Measurements from ENCODE around the gene PPEF1. TPM values are rescaled to one million over a fixed set of nuclear protein-coding genes. Genes with fewer than 3 reads are reported as not detected.

The PPEF1 gene
- total RNA-seq, 1 experiment from 2014 or later: not detected

DNA sequence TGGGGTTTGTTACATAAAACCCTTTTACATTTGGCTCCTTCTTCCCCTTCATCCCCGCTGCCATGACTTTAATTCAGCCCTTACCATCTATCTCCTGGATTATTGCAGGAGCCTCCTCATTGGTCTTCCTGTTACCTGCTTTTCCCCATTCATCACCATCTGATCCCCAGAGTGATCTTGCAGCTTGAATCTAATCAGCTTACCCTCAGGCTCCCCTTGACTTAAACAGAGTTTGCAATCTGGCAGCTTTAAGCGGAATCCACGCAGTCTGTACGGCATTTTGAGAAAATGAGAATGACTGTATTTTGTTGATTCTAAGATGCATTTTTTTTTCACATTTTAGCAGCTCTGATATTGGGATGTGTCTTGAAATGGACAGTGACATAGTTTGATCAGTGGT is 14.9 kb upstream of the PPEF1 start:
- no peak overlapping the region for H3K4me3 ChIP-seq (ENCODE audit: low read length)
- H3K27ac ChIP-seq (ENCODE audit: low read length): no peak overlapping the region
- H3K36me3 ChIP-seq (ENCODE audit: insufficient read depth, low read length): no peaks in the 10 kb centered on the region
- H3K4me1 ChIP-seq (ENCODE audit: low read length): no peaks in the 10 kb centered on the region
- no peaks in the 10 kb centered on the region for H4K20me1 ChIP-seq (ENCODE audit: insufficient read depth, low read depth, low read length)
- no peak overlapping the region for H3K9ac ChIP-seq (ENCODE audit: low read length)
- no peaks in the 10 kb centered on the region for H3K27me3 ChIP-seq (ENCODE audit: low read length)
- no peaks in the 10 kb centered on the region for H3K9me2 ChIP-seq (replicated peaks; ENCODE audit: insufficient read depth, low read length)
- H2AFZ ChIP-seq (ENCODE audit: low read length): no peak overlapping the region
- H3K79me2 ChIP-seq (ENCODE audit: low read length): no peaks in the 10 kb centered on the region
- H3K9me3 ChIP-seq (ENCODE audit: low read length): no peaks in the 10 kb centered on the region
- no peak for DNase-seq
- H3K4me2 ChIP-seq (ENCODE audit: low read depth, low read length, poor library complexity, severe bottlenecking): no peak overlapping the region

DNA sequence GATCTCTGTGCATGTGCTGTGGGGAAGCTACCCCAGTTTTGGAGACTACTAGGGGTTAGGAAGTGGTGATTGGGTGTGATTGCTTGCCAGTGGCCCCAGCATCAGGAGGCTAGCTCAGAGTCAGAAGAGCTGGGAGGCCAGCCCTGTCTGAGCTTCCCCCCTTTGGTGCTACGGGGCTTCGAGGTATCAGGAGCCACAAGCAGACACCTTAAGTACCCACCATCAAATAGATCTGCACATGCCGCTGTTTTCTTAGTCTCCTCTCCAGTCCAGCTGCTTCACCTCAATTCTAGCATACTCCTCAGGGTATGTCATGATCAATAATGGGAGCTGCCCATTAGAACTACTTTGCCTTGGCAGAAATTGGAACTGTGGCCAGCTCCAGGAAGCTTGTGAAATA is 10.8 kb upstream of the PPEF1 start:
- Histone ChIP-seq H2AFZ (ENCODE audit: low read length) (no peak overlapping the region), H3K36me3 (ENCODE audit: insufficient read depth, low read length) (no peaks in the 10 kb centered on the region), H3K4me3 (ENCODE audit: low read length) (no peak overlapping the region), H3K27me3 (ENCODE audit: low read length) (no peaks in the 10 kb centered on the region), H3K9ac (ENCODE audit: low read length) (no peak overlapping the region), H3K9me2 (replicated peaks; ENCODE audit: insufficient read depth, low read length) (no peaks in the 10 kb centered on the region), H4K20me1 (ENCODE audit: insufficient read depth, low read depth, low read length) (no peaks in the 10 kb centered on the region), H3K4me2 (ENCODE audit: low read depth, low read length, poor library complexity, severe bottlenecking) (no peak overlapping the region), H3K4me1 (ENCODE audit: low read length) (no peaks in the 10 kb centered on the region), H3K79me2 (ENCODE audit: low read length) (no peaks in the 10 kb centered on the region), H3K27ac (ENCODE audit: low read length) (no peak overlapping the region), H3K9me3 (ENCODE audit: low read length) (no peaks in the 10 kb centered on the region)
- no peak for DNase-seq

DNA sequence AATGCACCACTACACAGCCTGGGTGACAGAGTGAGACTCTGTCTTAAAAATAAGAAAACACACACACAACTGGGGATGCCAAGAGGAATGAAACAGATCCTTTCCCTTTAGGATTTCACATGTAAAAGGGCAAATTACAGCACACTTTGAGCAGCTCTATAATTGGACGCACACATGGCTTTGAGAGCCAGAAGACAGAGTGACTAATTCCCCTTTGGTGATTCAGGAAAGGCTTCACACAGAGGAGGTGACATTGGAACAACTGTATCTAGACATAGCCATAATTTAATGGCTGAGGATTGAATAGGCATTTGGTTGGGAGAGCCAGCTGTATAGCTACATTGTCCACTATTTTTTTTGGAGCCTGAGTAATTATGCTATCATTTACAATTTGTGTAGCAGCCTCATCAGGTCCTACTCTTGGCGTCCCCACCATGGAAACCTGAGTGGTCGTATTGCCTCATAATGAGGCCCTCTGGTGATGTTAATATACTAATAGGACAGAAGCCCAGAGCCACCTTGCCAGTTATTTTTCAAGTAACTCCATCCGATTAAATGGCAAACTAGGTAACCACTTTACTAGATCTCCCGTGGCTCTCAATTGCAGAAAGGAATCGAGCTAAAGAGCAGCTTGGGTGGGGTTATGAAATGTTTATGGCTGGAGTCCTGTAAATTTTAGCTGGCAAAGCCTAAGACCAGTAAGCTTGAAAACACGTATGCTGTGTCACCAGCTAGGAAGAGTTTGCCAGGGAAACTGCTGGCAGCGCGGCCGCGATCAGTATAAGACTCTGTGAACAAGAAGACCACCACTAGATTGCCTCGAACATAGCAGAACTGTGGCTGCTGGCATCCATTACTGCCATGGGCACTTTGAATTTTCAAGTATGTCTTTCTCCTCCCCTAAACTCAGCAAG is 8.5 kb upstream of the PPEF1 start:
- DNase-seq: no peak
- no peak overlapping the region for H3K9ac ChIP-seq (ENCODE audit: low read length)
- no peaks in the 10 kb centered on the region for H3K4me1 ChIP-seq (ENCODE audit: low read length)
- H3K79me2 ChIP-seq (ENCODE audit: low read length): no peaks in the 10 kb centered on the region
- no peak overlapping the region for H3K4me2 ChIP-seq (ENCODE audit: low read depth, low read length, poor library complexity, severe bottlenecking)
- no peaks in the 10 kb centered on the region for H4K20me1 ChIP-seq (ENCODE audit: insufficient read depth, low read depth, low read length)
- no peak overlapping the region for H2AFZ ChIP-seq (ENCODE audit: low read length)
- H3K27me3 ChIP-seq (ENCODE audit: low read length): no peaks in the 10 kb centered on the region
- H3K9me3 ChIP-seq (ENCODE audit: low read length): no peaks in the 10 kb centered on the region
- no peaks in the 10 kb centered on the region for H3K9me2 ChIP-seq (replicated peaks; ENCODE audit: insufficient read depth, low read length)
- H3K27ac ChIP-seq (ENCODE audit: low read length): no peak overlapping the region
- no peaks in the 10 kb centered on the region for H3K36me3 ChIP-seq (ENCODE audit: insufficient read depth, low read length)
- H3K4me3 ChIP-seq (ENCODE audit: low read length): no peak overlapping the region

DNA sequence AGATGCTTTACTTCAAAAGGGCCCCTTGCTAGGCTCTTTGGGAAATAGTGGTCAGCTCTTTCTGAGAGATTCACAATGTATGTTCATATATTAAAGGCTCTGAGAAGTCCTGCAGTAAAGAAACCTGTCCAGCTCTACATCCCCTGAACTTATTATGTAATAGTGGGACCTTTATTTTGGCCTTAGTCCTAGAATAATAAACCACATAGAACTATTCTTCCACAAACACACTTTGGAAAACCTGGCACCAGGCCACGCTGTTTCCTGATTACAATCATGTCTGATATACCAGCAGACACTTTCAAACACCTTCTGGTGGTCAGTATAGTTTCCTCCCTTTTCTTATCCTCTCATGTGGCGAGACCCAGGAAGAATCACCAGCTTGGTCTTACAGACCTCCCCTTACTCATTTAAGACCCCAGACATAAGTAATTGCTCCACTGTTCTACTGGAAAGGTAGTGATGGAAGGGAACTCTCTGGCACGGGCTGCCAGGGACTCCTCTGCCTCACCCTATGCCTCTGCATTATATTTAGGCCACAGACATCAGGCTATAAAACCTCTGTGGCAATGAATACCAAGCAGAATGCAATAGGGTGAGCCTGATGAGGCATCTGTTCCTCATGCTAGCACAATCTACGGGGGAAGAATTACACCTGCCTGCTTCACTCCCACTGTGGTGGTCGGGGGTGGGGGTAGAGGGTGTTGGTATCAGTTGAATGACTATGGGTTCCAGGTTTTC is 5.7 kb upstream of the PPEF1 start:
- Histone ChIP-seq H3K27me3 (ENCODE audit: low read length) (no peaks in the 10 kb centered on the region), H3K4me1 (ENCODE audit: low read length) (no peaks in the 10 kb centered on the region), H3K4me3 (ENCODE audit: low read length) (no peak overlapping the region), H3K9me3 (ENCODE audit: low read length) (no peaks in the 10 kb centered on the region), H3K36me3 (ENCODE audit: insufficient read depth, low read length) (no peaks in the 10 kb centered on the region), H4K20me1 (ENCODE audit: insufficient read depth, low read depth, low read length) (no peaks in the 10 kb centered on the region), H3K4me2 (ENCODE audit: low read depth, low read length, poor library complexity, severe bottlenecking) (no peak overlapping the region), H3K9me2 (replicated peaks; ENCODE audit: insufficient read depth, low read length) (no peaks in the 10 kb centered on the region), H2AFZ (ENCODE audit: low read length) (no peak overlapping the region), H3K79me2 (ENCODE audit: low read length) (no peaks in the 10 kb centered on the region), H3K27ac (ENCODE audit: low read length) (no peak overlapping the region), H3K9ac (ENCODE audit: low read length) (no peak overlapping the region)
- no peak for DNase-seq

DNA sequence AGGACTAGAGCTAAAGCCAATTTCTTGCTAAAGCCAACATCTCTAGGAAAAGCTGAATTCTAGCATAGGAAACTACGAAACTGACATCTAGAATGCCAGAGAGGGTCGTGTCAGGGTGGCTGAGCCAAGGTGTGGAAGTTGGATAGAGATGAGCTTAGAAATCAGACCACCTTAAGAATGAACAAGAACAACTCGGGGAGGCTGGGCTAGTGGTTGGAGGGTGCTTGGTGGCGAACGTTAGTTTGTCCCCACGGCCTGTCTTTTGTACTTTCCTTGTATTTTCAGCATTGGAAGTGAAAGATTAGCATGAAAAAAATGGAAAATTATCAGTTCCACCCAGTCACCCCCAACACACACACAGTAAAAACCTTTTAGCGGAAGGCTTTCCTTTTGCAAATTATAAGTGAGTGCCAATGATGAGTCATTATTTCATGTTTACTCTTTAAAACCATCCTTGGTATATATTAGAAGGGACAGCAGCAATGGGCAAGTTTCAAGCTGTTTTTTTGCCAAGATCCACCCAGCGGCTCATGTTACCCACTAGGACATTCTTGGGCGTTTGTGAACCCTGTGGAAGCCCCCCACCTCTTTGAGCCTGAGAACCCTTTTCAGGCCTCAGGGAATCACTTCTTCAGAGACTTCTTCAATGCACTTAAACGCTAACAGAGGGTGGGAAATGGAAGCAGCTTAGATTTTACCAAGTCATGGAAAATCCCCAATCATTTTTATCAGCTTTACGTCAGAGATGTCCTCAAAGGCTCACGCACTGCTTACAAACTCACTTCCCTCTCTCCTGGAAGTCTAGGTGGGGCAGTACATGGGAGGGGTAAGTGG is 4.9 kb upstream of the PPEF1 start:
- H2AFZ ChIP-seq (ENCODE audit: low read length): no peak overlapping the region
- H3K4me2 ChIP-seq (ENCODE audit: low read depth, low read length, poor library complexity, severe bottlenecking): no peak overlapping the region

DNA sequence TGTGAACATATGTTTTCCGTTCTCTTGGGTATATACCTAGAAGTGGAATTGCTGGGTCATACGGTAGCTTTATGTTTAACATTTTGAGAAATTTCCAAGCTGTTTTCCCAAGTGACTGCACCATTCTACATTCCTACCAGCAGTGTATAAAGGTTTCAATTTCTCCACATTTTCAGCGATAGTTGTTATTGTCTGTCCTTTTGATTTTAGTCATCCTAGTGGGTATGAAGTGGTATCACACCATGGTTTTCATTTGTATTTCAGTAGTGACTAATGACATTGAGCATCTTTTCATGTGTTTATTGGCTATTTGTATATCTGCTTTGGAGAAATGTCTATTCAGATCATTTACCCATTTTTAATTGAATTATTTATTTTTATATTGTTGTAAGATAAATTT is 2.4 kb downstream of the PPEF1 start:
- no peaks in the 10 kb centered on the region for H3K79me2 ChIP-seq (ENCODE audit: low read length)
- H3K9me2 ChIP-seq (replicated peaks; ENCODE audit: insufficient read depth, low read length): no peaks in the 10 kb centered on the region
- no peak overlapping the region for H3K9ac ChIP-seq (ENCODE audit: low read length)
- no peaks in the 10 kb centered on the region for H3K36me3 ChIP-seq (ENCODE audit: insufficient read depth, low read length)
- H3K4me1 ChIP-seq (ENCODE audit: low read length): peaks cover 4% of the 10 kb centered on the region
- H3K9me3 ChIP-seq (ENCODE audit: low read length): no peaks in the 10 kb centered on the region
- H2AFZ ChIP-seq (ENCODE audit: low read length): no peak overlapping the region
- no peaks in the 10 kb centered on the region for H4K20me1 ChIP-seq (ENCODE audit: insufficient read depth, low read depth, low read length)
- DNase-seq: no peak
- no peak overlapping the region for H3K4me3 ChIP-seq (ENCODE audit: low read length)
- no peaks in the 10 kb centered on the region for H3K27me3 ChIP-seq (ENCODE audit: low read length)
- H3K27ac ChIP-seq (ENCODE audit: low read length): no peak overlapping the region
- no peak overlapping the region for H3K4me2 ChIP-seq (ENCODE audit: low read depth, low read length, poor library complexity, severe bottlenecking)

More for the DNA sequence above, 4.9 kb upstream of the PPEF1 start:
- DNase-seq: no peak
- Histone ChIP-seq H3K27me3 (ENCODE audit: low read length) (no peaks in the 10 kb centered on the region), H3K4me3 (ENCODE audit: low read length) (no peak overlapping the region), H3K79me2 (ENCODE audit: low read length) (no peaks in the 10 kb centered on the region), H3K4me1 (ENCODE audit: low read length) (no peaks in the 10 kb centered on the region), H3K9me2 (replicated peaks; ENCODE audit: insufficient read depth, low read length) (no peaks in the 10 kb centered on the region), H3K9me3 (ENCODE audit: low read length) (no peaks in the 10 kb centered on the region), H3K36me3 (ENCODE audit: insufficient read depth, low read length) (no peaks in the 10 kb centered on the region), H3K27ac (ENCODE audit: low read length) (no peak overlapping the region), H4K20me1 (ENCODE audit: insufficient read depth, low read depth, low read length) (no peaks in the 10 kb centered on the region), H3K9ac (ENCODE audit: low read length) (no peak overlapping the region)

DNA sequence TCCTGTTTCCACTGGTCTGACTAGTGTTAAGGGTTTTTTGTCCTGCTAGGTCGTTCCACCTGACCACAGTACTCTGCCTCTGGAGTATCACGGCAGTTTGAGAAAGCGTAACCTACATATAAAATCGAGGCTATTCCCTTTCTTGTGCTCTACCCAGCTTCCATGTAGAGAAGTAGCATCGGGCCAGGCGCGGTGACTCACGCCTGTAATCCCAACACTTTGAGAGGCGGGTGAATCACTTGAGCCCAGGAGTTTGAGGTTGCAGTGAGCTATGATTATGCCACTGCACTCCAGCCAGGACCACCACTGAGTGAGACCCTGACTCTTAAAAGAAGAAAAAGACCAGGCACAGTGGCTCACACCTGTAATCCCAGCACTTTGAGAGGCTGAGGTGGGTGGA is 7.5 kb downstream of the PPEF1 start:
- Histone ChIP-seq H3K9me2 (replicated peaks; ENCODE audit: insufficient read depth, low read length) (no peaks in the 10 kb centered on the region), H3K27ac (ENCODE audit: low read length) (no peak overlapping the region), H3K9ac (ENCODE audit: low read length) (no peak overlapping the region), H3K4me2 (ENCODE audit: low read depth, low read length, poor library complexity, severe bottlenecking) (no peak overlapping the region), H4K20me1 (ENCODE audit: insufficient read depth, low read depth, low read length) (no peaks in the 10 kb centered on the region), H3K4me1 (ENCODE audit: low read length) (peaks cover 4% of the 10 kb centered on the region), H2AFZ (ENCODE audit: low read length) (no peak overlapping the region), H3K79me2 (ENCODE audit: low read length) (no peaks in the 10 kb centered on the region), H3K27me3 (ENCODE audit: low read length) (no peaks in the 10 kb centered on the region), H3K36me3 (ENCODE audit: insufficient read depth, low read length) (no peaks in the 10 kb centered on the region), H3K9me3 (ENCODE audit: low read length) (no peaks in the 10 kb centered on the region), H3K4me3 (ENCODE audit: low read length) (no peak overlapping the region)
- no peak for DNase-seq

DNA sequence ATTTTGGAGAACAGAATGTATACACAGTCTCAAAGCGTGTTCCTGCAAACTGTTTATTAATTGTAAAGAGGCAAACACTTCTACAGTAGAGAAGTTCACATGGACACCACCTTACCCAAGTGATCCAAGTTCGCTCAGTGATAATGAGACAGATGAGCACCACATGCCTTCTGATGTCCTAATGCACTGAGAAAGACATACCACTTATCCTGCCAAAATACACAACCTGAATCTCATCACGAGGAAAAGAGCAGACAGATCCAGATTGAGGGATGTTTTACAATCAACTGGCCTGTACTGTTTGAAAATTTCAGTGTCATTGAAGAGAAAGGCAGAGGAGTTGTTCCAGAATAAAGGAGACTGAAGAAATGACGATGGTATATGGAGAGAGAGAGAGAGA is 12.4 kb downstream of the PPEF1 start:
- Histone ChIP-seq H2AFZ (ENCODE audit: low read length) (no peak overlapping the region), H3K9me3 (ENCODE audit: low read length) (no peaks in the 10 kb centered on the region), H3K9ac (ENCODE audit: low read length) (no peak overlapping the region), H3K4me3 (ENCODE audit: low read length) (no peak overlapping the region), H3K79me2 (ENCODE audit: low read length) (no peaks in the 10 kb centered on the region), H3K4me1 (ENCODE audit: low read length) (peaks cover under 1% of the 10 kb centered on the region), H3K9me2 (replicated peaks; ENCODE audit: insufficient read depth, low read length) (no peaks in the 10 kb centered on the region), H3K36me3 (ENCODE audit: insufficient read depth, low read length) (no peaks in the 10 kb centered on the region), H4K20me1 (ENCODE audit: insufficient read depth, low read depth, low read length) (no peaks in the 10 kb centered on the region), H3K4me2 (ENCODE audit: low read depth, low read length, poor library complexity, severe bottlenecking) (no peak overlapping the region), H3K27ac (ENCODE audit: low read length) (no peak overlapping the region), H3K27me3 (ENCODE audit: low read length) (no peaks in the 10 kb centered on the region)
- no peak for DNase-seq

Measured in Karpas-422 (cell line).